OCI-LY3 (cell line): ENCODE data around the gene ATP11C.

Experiments used
- CTCF ChIP-seq: fragments of 200-600, 300-600 bp; sonication (generic); IDR thresholded peaks from 2 replicates; pipeline ENCODE4 v1.5.1; 2014; ENCODE audit warnings: antibody characterized with exemption, low read length, low read depth
- EZH2phosphoT487 ChIP-seq: fragments of 200-600 bp; shearing (Covaris generic); IDR thresholded peaks from 2 replicates; pipeline ENCODE4 v1.6.1; 2018; ENCODE audit warnings: antibody characterized with exemption, mixed run types, low read depth

GRCh38 chrX:139877710-139878414 lies 55.0 kb downstream of the ATP11C start:
- no peak for TF ChIP-seq CTCF
- no peak for TF ChIP-seq EZH2phosphoT487
